HG03103 (cell line): ENCODE data around the gene ABCA9.

Experiments used
- ATAC-seq: cut with Tn5 transposase; IDR thresholded peaks from one replicate; pipeline ENCODE4 v1.9.1; 2021; ENCODE audit warnings: low read depth; ENCODE audit not compliant: unreplicated experiment

Gene ABCA9

GRCh38 chr17:69069226-69069750, 8.6 kb upstream of the ABCA9 start:
- no peak for ATAC-seq

- no peak for ATAC-seq
Observed at GRCh38 chr17:69067274-69068047, 6.7 kb upstream of the ABCA9 start.

- no peak for ATAC-seq
Observed at GRCh38 chr17:69066482-69066881, 5.8 kb upstream of the ABCA9 start.

- ATAC-seq, result no peak
Observed at GRCh38 chr17:69065113-69065512, 4.4 kb upstream of the ABCA9 start.

GRCh38 chr17:69064476-69064875, 3.7 kb upstream of the ABCA9 start:
- no peak for ATAC-seq

- ATAC-seq, result no peak
Observed at GRCh38 chr17:69064001-69064400, 3.3 kb upstream of the ABCA9 start.

- no peak for ATAC-seq
Observed at GRCh38 chr17:69062860-69063581, 2.3 kb upstream of the ABCA9 start.

- ATAC-seq, result no peak
Observed at GRCh38 chr17:69061721-69062556, 1.2 kb upstream of the ABCA9 start.

- ATAC-seq, result no peak
Observed at GRCh38 chr17:69059458-69060175, 1.1 kb downstream of the ABCA9 start.

GRCh38 chr17:69058165-69058564, 2.6 kb downstream of the ABCA9 start:
- ATAC-seq, result no peak

GRCh38 chr17:69057280-69057679, 3.4 kb downstream of the ABCA9 start:
- ATAC-seq, result no peak

GRCh38 chr17:69056179-69056823, 4.4 kb downstream of the ABCA9 start:
- ATAC-seq, result no peak

- no peak for ATAC-seq
Observed at GRCh38 chr17:69055334-69055733, 5.4 kb downstream of the ABCA9 start.

GRCh38 chr17:69050999-69051775, 9.5 kb downstream of the ABCA9 start:
- no peak for ATAC-seq

- no peak for ATAC-seq
Observed at GRCh38 chr17:69048634-69049033, 12.1 kb downstream of the ABCA9 start.

- ATAC-seq, result no peak
Observed at GRCh38 chr17:69047368-69048263, 13.1 kb downstream of the ABCA9 start.

- no peak for ATAC-seq
Observed at GRCh38 chr17:69046121-69046807, 14.5 kb downstream of the ABCA9 start.
